Activated CD8-positive, alpha-beta memory T cell treated with anti-CD3 and anti-CD28 coated beads for 24 hours (primary cell): ENCODE measurements around the gene FBXL13.
"Not testable (repeated sequence)": the region's sequence is repeated elsewhere in the genome, so short reads cannot be mapped to it uniquely, and the experiment has no call there.

Experiments used
- DNase-seq: peaks from one replicate; pipeline ENCODE4 v3.0.0-alpha.2; 2020

The FBXL13 gene

DNA sequence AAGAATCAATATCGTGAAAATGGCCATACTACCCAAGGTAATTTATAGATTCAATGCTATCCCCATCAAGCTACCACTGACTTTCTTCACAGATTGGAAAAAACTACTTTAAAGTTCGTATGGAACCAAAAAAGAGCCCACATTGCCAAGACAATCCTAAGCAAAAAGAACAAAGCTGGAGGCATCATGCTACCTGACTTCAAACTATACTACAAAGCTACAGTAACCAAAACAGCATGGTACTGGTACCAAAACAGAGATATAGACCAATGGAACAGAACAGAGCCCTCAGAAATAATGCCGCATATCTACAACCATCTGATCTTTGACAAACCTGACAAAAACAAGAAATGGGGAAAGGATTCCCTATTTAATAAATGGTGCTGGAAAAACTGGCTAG lies 53.7 kb downstream of the FBXL13 start:
- not testable (repeated sequence) for DNase-seq

DNA sequence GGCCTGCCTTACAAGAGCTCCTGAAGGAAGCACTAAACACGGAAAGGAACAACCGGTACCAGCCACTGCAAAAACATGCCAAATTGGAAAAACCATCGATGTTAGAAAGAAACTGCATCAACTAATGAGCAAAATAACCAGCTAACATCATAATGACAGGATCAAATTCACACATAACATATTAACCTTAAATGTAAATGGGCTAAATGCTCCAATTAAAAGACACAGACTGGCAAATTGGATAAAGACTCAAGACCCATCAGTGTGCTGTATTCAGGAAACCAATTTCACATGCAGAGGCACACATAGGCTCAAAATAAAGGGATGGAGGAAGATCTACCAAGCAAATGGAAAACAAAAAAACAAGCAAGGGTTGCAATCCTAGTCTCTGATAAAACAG lies 56.3 kb downstream of the FBXL13 start:
- not testable (repeated sequence) for DNase-seq

DNA sequence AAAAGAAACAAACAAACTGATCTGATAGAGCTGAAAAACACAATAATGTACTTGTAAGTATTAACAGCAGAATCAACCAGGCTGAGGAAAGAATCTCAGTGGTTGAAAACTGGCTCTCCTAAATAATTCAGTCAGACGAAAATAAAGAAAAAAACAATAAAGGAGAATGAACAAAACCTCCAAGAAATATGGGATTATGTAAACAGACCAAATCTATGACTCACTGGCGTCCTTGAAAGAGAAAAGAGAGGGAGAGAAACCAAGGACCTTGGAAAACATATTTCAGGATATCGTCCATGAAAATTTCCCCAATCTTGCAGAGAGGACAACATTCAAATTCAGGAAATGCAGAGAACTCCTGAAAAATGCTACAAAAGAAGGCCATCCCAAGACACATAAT lies 62.9 kb downstream of the FBXL13 start:
- no peak for DNase-seq

DNA sequence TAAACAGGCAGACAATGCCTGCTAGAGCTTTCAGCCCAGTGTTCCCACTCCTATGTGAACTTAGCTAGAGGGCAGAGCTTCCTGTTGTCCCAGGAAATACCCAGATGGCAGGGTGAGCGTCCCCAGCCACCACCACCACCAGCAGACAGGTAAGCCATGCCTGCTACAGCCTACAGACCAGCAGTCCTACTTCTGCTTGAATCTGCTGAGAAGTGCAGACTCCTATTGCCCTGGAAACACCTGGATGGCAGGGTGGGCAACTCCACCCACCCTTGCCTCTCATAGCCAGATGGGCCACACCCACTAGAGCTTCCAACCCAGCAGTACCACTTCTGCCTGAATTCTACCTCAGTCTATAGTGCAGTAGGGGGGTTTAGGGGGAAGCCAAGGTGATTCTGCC lies 64.4 kb downstream of the FBXL13 start:
- DNase-seq, result no peak

DNA sequence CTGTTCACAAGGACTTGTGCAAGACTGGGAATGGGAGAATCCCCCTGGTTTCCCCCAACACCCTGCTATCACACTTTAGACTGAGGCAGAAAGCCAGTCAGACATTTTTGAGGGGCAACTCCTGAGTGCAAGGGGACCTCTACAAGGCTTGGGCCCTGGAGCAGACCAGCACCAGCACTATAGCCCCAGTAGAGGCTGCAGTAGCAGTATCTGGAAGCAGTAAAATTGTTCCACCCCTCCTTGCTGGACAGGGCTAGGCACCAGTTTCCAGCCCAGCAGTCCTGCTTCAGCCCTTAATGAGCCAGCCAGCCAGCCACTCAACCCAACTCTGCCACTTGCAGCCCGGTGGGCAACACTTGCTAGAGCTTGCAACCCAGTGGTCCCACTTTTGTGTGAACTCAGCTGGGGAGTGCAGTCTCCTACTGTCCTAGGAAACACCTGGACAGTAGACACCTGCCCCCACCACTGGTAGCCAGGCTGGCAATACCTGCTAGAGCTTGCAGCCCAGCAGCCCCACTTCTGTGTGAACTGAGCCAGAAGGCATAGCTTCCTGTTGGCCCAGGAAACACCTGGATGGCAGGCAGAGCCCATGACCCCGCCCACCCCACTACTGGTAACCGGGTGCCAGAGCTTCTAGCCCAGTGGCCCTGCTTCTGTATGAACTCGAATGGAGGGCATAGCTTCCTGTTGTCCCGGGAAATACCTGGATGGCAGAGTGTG lies 65.0 kb downstream of the FBXL13 start:
- no peak for DNase-seq

DNA sequence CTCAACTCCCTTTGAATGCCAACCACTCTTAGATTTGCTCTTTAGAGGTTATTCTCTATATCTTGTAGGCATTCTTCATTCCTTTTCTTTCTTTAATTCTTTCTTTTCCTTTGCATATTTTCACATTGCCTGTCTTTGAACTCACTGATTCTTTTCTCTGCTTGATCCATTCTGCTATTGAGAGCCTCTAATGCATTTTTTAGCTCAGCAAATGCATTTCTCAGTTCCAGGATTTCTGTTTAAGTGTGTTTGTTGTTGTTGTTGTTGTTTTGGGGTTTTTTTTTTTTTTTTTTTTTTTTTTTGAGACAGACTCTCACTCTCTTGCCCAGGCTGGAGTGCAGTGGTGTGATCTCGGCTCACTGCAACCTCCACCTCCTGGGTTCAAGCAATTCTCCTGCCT lies 71.6 kb downstream of the FBXL13 start:
- no peak for DNase-seq

DNA sequence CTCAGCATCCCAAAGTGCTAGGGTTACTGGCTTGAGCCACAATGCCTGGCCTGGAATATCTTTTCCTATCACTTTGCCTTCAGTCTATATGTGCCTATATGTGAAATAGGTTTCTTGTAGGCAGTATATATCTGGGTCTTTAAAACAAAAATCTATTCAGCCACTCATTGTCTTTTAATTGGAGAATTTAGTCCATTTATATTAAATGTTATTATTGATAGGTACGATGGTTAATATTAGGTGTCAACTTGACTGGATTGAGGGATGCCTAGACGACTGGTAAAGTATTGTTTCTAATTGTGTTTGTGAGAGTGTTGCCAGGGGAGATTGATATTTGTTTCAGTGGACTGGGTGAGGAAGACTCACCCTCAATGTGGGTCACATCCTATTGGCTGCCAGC lies 73.4 kb downstream of the FBXL13 start:
- DNase-seq, result no peak

DNA sequence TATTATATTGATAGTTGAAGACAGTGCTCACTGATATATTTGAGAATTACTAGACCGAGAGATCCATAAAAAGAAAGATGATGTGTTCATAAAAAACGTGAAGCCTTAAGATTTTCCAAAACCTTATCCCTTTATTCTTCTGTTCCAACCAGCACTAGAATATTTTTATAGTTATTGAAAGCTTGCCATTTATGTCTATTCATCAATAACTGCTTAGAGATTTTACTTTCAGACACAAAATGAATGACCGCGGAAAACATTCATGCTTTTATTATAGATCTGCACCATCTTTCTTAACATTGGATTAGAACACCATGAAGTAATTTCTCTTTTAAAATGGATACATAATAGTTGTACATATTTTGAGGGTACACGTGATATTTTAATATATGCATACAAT lies 77.6 kb downstream of the FBXL13 start:
- DNase-seq, result no peak

DNA sequence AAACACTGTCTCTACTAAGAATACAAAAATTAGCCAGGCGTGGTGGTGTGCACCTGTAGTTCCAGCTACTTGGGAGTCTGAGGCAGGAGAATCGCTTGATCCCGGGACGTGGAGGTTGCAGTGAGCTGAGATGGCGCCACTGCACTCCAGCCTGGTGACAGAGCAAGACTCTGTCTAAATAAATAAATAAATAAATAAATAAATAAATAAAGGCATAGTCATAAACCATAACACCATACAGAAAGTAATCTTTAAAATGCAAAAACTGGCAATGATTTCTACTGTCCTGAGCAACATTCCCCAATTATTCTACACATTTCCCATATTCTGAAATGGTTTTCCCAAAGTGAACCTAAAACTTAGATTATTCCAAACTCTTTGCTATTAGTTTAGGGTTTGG lies 79.0 kb downstream of the FBXL13 start:
- DNase-seq, result not testable (repeated sequence)

DNA sequence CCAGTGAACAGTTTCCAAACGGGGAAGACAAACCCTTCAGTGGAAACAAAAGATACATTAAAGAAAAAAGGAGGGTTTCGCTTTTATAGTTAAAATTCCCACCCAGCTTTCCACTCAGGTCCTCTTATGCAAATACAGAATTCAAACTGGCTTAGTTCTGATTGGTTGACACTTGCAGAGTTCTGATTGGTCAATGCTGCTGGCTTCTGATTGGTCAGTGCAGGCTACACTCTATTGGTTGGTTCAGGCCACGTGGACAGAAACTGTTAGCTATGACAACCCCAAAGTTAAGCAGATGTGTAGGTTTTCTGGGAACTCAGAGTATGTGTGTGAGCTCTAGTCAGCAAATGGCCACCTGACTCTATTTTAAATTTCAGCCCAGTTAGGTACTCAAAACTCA lies 80.0 kb downstream of the FBXL13 start:
- no peak for DNase-seq

DNA sequence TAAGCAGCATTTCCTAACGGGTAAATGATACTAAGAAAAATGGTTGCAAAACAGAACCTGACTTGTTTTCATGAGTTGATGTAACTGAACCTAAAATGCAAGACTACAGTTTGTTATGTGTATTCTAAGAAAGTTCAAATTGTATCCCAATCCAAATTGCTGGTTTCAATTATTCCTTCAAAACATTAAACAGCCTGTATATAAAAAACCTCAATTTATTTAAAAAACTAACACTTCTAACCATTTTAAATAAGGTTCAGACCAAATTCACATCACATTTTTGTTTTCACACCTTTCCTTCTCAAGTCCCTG lies 80.9 kb downstream of the FBXL13 start:
- DNase-seq, result no peak

DNA sequence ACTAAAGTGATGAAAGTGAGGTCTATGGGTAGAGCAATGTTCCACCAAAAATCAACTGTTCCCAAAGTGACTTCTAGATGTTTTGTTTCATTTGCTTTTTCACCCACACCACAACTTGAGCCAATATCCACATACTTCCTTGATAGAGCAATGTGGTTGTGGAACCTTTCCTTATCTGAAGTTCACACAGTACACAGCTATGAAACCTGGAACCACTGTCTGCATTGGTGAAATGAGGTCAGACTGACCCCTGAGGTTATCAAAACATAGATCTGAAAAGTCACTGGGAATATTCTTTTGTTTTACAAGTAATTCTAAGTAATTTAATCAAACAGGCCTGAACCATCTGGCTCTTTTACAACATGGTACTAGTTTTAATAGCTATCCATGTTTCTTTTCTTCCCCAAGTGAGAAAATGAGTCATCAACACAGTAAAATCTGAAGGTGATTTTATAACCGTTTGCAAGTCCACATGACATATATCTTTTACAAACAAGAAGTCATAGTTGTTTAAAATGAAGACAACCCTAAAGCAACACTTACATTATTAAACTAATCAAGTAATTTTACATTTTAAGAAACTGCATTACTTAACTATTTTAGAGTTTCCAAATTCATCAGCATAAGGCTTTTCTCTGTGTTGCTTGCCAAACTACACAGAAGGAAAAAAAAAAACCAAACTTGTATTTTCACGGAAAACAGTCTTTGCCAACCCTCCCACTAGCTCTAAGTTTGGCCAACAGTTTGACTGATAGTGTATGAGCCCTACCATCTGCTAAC lies 81.5 kb downstream of the FBXL13 start:
- no peak for DNase-seq

DNA sequence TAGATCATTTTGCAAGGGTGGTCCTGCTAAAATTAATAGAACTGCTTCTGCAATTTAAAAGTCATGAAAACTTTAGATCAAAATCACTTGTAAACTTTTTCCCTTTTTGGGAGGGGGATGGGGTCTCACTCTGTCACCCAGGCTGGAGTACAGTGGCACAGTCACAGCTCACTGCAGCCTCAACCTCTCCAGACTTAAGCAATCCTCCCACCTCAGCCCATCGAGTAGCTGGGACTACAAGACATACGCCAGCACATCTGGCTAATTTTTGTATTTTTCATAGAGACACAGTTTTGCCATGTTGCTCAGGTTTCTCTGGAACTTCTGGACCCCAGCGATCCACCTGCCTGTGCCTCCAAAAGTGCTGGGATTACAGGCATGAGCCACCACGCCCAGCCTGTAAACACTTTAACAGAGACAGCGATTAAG lies 82.1 kb downstream of the FBXL13 start:
- no peak for DNase-seq

DNA sequence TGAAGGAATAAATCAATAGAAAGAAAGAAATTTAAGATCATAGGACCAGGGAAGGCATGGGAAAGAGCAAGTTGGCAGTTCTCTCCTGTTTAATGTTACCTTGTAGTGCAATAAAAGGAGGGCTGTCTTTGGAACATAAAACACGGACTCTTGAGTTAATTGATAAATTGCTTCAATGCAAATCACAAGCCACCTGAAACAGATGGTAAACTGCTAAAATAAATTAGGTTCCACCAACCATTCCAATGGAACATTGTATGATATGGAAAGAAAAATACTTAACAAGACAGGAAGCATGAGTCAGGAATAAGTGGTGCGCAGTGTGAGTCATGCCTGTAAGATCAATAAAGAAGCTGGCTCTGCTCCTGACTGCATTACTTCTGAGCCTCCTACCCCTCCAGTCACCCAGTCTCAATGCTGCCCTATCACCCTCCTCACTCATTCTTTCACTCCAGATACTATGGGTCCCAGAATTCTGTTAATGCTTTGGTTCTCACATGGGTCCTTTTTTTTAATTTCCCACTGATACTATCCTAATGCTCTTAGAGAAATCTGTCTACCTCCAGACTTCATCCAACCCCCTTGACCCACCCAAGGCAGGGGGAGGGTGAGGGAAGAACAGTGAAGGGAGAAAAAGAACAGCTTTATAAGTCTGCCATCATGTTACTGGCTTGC lies 82.9 kb downstream of the FBXL13 start:
- no peak for DNase-seq

DNA sequence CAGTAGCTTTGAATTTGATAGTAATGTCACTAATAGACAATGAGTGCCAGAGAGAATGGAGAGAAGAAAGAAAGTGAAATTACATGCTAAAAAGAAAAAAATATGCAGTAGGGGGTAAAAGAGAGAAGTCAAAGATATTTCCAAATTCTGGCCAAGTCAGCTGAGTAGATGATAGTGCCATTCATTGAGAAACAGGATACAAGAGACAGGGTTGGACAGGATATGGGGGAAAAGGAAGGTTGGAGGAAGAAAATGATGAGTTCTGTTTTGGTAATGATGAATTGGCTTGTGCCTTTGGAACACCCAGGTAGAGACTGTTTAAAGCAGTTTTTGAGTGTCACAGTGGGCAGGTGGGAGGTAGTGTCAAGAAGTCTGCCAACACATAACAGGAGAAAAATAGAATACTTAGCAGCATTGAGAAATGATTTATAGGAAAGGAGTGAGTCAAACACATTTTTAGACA lies 83.5 kb downstream of the FBXL13 start:
- DNase-seq, result no peak

DNA sequence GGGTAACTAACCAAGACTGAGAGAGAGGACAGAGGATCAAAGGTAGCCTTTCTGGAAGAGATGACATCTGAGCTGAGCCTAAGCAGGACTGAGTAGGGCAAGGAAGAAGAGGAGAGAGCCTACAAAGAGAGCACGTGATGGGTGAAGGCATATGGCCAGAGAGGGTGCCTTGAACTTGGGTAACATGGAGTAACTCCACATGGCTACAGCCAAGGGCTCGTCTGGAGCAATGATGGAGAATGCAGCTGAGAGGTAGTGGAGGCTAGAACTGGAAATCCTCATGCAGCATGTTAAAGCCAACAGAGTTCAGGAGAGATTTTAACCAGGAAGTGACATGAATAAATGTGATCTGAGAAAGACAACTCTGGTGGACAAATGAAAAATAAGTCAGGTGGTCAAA lies 84.0 kb downstream of the FBXL13 start:
- no peak for DNase-seq

DNA sequence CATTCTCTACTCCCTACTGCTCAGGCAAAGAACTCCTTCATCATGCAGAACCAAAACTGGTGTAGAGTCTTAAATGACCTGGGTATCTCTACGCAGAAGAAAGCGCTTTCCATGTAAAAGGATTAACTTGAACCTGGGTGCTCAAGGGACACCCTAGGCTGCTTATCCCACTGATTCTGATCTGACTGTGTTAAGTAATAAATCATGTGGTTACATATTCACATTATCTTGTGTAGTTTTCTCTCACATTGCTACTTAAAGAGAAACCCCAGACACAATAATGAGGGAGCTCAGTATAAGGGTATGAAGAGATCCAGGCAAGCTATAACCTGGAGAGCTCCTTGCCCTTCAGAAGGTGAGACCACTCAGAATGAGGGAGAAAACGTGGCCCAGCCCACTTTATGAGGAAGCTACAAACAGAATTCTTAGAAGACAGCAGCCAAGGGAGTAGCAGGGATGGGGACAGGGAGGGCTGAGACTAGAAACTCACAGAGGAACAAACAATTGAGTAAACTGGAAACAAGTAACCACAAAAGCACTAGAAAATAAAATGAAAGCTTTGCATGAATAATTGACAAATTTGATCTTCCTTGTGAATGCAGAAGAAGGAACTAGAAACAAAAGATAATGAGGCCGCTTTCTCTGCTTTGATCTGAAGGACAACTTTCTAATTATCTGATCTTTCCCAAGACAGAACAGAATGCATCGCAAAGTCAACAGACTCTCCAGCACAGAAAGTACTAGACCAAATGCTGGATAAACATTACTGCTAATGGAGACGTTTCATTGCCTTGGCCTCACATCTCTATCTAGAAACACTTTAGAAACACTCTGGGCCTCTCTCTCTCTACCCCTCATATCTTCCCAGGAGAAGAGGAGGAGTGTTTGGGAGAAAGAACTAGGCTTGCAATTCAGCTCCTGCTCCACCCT lies 85.7 kb downstream of the FBXL13 start:
- no peak for DNase-seq

DNA sequence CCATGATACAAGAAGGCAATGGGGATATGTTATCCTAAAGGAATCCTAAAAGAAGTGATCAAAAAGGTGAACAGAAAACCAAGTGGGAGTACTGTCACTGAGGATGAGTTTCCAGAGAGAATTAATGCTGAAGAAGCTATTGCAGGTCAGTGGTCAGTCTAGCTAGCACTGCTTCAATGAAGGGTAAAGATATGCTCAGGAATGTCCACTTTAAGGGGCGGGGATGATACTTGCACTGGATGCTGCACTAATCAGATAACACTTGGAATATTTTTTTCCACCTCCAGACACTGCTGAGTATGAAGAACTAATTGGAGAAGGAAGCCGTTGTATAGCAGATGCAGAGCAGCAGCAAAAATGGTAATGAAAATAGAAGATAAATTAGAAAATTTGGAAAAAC lies 86.5 kb downstream of the FBXL13 start:
- no peak for DNase-seq

DNA sequence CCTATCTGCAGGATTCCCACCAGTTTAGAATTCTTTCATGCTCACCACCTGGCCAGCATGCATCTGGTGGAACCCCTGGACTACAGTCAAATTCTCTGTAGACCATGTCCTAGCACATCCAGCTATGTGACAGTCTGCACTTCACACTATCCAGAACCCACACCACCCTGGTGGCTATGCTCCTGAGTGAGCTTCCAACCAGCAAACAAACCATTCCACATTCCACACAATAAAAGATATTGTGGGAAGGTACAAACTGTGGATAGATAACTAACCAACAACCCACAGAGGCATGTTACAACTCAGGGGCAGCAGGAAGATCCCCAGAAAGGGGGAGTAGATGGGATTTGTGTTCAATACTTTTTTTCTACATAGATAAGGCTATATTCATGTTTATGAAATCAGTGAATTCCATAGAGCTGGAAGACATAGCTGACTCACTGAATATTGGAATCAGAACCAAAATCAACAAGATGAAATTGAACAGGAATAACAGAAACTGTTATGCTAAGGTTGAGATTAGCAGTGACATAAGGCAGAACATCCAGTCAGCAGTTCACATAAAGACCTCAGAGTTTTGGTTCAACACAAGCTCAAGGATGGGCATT lies 89.3 kb downstream of the FBXL13 start:
- DNase-seq, result no peak

DNA sequence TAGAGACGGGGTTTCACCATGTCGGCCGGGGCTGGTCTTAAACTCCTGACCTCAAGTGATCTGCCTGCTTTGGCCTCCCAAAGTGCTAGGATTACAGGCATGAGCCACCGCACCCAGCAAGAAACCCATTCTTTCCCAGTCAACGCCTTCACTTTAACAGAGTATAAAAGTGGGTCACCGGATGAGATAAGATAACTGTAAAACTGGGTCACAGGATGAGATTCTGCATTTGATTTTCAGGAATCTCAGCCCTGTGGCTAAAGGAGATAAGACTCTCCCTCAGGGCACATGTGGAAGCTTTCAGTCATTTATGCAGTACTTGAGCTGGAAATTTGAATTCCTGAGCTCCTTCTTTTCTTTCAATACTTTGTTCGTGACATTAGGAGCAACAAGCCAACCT lies 91.0 kb downstream of the FBXL13 start:
- DNase-seq, result no peak

DNA sequence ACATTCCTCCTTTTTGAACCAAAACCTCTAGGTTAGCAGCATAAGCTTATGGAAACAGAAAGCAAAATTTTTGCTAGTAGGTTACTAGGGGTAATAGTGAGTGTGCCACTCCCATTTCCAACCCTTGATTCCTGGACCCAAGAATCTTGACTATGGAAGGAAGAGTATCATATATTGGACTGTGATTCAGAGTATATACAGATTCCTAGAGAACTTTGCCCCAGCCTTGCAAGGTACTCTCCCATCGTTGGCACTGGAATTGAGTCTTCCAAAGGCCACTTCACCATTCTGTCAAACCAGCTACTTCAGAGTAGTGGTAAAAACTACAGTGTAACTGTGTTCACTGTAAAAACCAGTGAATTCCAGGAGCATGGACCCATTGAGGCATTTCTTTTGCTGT lies 92.4 kb downstream of the FBXL13 start:
- DNase-seq, result no peak

DNA sequence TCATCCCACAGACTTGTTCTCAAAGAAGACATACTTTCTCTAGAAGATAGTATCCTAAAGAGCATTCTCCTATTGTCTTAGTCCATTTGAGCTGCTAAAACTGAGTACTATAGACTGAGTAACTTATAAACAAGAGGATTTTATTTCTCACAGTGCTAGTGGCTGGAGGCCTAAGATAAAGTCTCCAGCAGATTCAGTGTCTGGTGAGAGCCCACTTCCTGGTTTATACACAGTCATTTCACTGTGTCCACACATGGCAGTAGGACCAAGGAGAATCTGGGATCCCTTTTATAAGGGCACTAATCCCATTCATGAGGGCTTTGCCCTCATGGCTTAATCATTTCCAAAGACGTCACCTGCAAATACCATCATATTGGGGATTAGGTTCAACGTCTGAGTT lies 93.1 kb downstream of the FBXL13 start:
- no peak for DNase-seq

DNA sequence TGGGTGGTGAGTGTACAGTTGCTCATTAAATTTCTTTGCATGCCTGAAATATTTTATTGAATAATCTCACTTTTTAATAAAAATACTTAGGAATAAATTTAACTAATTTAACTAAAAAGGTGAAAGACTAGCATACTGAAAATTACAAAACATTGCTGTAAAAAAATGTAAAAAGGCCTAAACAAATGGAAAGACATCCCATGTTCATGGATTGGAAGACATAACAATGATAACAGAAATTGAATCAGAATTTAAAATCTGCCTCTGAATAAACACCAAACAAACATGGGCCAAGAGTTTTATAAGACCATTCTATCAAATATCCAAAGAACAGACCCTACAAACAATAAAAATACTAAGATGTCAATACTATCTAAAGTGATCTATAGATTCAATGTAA lies 94.9 kb downstream of the FBXL13 start:
- no peak for DNase-seq
